BLaER1 treated with 17β-estradiol and CSF1 and Interleukin-3, amounts not matched to agents 10 nM and 100 nM (cell line): Measurements from ENCODE around the gene ANKS1B.

ENCODE experiments used
- H3K27ac ChIP-seq, 11 experiments: shearing (Covaris generic); formaldehyde crosslinking; 2 replicates each; pipeline ENCODE4 v1.8.1; 2022
- H3K27me3 ChIP-seq, 11 experiments: shearing (Covaris generic); formaldehyde crosslinking; 2 replicates each; pipeline ENCODE4 v1.8.1; 2022
- H3K36me3 ChIP-seq, 11 experiments: shearing (Covaris generic); formaldehyde crosslinking; 2 replicates each; pipeline ENCODE4 v1.8.1; 2022
- H3K4me1 ChIP-seq, 10 experiments: shearing (Covaris generic); formaldehyde crosslinking; 2 replicates each; pipeline ENCODE4 v1.8.1; 2022
- H3K4me2 ChIP-seq, 11 experiments: shearing (Covaris generic); formaldehyde crosslinking; 2 replicates each; pipeline ENCODE4 v1.8.1; 2022
- H3K4me3 ChIP-seq, 10 experiments: shearing (Covaris generic); formaldehyde crosslinking; 2 replicates each; pipeline ENCODE4 v1.8.1; 2022
- H3K9ac ChIP-seq, 11 experiments: shearing (Covaris generic); formaldehyde crosslinking; 2 replicates each; pipeline ENCODE4 v1.8.1; 2022
- H3K9me3 ChIP-seq, 11 experiments: shearing (Covaris generic); formaldehyde crosslinking; replicated peaks in 1 of 11; 2 replicates each; pipeline ENCODE4 v1.8.1; 2022
- H4K20me1 ChIP-seq, 11 experiments: shearing (Covaris generic); formaldehyde crosslinking; 2 replicates each; pipeline ENCODE4 v1.8.1; 2022
- Cebpa-rat ChIP-seq, 11 experiments: shearing (Covaris generic); IDR thresholded peaks; 2 replicates each; pipeline ENCODE4 v1.8.1; 2022

ANKS1B gene

DNA sequence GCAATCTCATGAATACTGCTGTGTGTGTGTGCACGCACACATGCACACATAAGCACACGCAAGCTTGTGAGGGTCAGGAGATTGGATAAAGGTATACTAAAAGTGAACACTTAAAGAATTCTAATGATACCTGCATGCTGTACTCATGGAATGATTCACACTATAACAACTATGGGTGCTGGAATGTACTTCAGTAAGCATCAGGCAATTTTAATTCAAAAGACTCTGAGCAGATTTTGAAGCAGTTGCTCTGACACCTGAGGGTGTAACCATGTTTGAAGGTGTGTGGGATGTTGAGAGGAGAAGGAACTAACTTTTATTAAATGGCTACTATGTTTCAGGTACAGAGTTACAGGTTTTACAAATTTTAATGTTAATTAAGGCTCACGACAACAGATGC is 275.6 kb downstream of the ANKS1B start:
- Histone ChIP-seq H3K9ac (no peak overlapping the region), H3K9me3 (peaks cover 0 to 19% (median 9%) of the 10 kb centered on the region in 11 experiments; a peak in 7 of 22 replicates), H3K4me2 (no peak overlapping the region), H4K20me1 (no peaks in the 10 kb centered on the region; a peak in 1 of 22 replicates), H3K27me3 (no peaks in the 10 kb centered on the region), H3K36me3 (peaks cover 0 to 98% (median 66%) of the 10 kb centered on the region in 11 experiments; a peak in 15 of 22 replicates), H3K4me3 (no peak overlapping the region), H3K27ac (no peak overlapping the region), H3K4me1 (no peaks in the 10 kb centered on the region)
- TF ChIP-seq Cebpa-rat (IDR thresholded peaks at IDR 0.05), result no peak

DNA sequence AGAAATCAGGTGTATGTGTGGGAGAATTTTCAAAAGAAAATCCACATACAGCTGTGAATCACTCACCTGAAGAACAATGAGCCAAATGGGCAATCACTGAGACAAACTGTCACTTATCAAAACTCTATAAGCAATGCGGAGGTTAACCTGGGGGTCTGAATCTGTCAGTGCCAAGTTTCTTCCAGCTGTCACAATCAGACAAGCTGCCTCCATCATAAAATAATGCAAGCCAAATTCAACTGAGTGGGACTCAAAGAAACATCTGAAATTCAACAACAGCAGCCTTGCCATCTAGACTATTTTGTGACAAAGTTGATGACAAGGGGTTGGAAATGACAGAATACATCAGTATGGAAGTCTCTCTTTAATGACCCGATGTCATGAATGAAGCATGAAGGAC is 276.9 kb downstream of the ANKS1B start:
- Histone ChIP-seq H3K9ac (no peak overlapping the region), H3K4me2 (no peak overlapping the region), H3K27me3 (no peaks in the 10 kb centered on the region), H3K27ac (no peak overlapping the region), H3K4me1 (0 out of 20 replicates have a peak, but pooled peaks cover 0 to 4% (median 0%) of the 10 kb centered on the region in 10 experiments), H3K36me3 (peaks cover 0 to 97% (median 54%) of the 10 kb centered on the region in 11 experiments; a peak in 15 of 22 replicates), H4K20me1 (no peaks in the 10 kb centered on the region; a peak in 1 of 22 replicates), H3K9me3 (peaks cover 0 to 8% (median 3%) of the 10 kb centered on the region in 11 experiments; a peak in 6 of 22 replicates), H3K4me3 (no peak overlapping the region)
- TF ChIP-seq Cebpa-rat (IDR thresholded peaks at IDR 0.05), result no peak

DNA sequence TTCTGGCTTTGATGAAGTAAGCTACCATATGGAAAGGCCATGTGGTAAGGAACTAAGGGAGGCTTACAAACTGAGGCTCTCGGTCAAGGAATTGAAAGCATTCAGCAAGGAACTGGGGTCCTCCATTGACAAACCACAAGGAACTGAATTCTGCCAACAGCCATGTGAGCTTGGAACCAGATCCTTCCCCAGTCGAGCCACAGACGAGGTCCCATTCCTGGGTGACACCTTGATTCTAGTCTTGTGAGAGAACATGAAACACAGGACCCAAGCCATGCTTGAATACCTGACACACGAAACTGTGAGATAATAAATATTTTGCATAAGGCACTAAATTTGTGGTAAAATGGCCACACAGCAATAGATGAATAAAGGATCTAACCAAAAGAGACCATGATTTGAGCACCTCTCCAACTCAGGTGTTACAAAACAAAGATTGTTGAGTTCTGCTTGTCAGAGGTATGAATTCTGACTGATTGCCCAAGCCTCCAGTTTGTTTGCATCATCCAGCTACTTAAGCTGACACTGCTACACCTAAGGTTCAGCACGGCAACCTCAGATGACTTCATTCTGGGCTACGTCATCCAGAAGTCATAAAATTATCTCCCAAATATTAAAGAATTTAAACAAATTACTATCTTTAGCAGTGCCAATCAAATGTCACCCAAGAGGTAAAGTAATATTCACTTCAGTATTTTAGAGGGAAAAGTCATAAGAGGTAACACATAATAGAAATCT is 277.8 kb downstream of the ANKS1B start:
- Histone ChIP-seq H3K36me3 (peaks cover 0 to 97% (median 55%) of the 10 kb centered on the region in 11 experiments; a peak in 15 of 22 replicates), H3K27ac (no peak overlapping the region), H3K4me1 (0 out of 20 replicates have a peak, but pooled peaks cover 0 to 4% (median 0%) of the 10 kb centered on the region in 10 experiments), H3K9me3 (peaks cover 0 to 6% (median 0%) of the 10 kb centered on the region in 11 experiments; a peak in 1 of 22 replicates), H3K4me3 (no peak overlapping the region), H3K27me3 (no peaks in the 10 kb centered on the region), H3K4me2 (no peak overlapping the region), H4K20me1 (no peaks in the 10 kb centered on the region; a peak in 1 of 22 replicates), H3K9ac (no peak overlapping the region)
- TF ChIP-seq Cebpa-rat (IDR thresholded peaks at IDR 0.05), result no peak

DNA sequence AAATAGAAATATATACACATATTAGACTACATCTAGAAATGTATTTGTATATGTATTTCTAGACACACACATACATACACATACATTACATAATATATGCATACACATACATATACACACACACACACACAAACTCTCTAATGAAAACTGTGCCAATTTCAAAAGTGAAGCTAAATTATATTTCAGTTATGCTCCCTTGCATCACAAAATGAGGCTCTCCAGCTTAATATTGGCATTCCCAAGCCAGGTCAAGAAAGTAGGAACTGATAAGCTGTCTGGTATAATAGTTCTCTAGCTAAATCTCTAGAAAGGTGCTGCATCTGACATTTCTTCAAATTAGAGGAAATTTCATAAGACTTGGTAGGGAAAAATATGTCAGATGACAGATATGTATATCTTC is 280.3 kb downstream of the ANKS1B start:
- Histone ChIP-seq H4K20me1 (no peaks in the 10 kb centered on the region), H3K4me3 (no peak overlapping the region), H3K9ac (no peak overlapping the region), H3K36me3 (peaks cover 0 to 95% (median 42%) of the 10 kb centered on the region in 11 experiments; a peak in 15 of 22 replicates), H3K4me1 (0 out of 20 replicates have a peak, but pooled peaks cover 0 to 4% (median 0%) of the 10 kb centered on the region in 10 experiments), H3K4me2 (no peak overlapping the region), H3K27ac (no peak overlapping the region), H3K9me3 (peaks cover 0 to 6% (median 0%) of the 10 kb centered on the region in 11 experiments; a peak in 1 of 22 replicates), H3K27me3 (no peaks in the 10 kb centered on the region)
- TF ChIP-seq Cebpa-rat (IDR thresholded peaks at IDR 0.05), result no peak

DNA sequence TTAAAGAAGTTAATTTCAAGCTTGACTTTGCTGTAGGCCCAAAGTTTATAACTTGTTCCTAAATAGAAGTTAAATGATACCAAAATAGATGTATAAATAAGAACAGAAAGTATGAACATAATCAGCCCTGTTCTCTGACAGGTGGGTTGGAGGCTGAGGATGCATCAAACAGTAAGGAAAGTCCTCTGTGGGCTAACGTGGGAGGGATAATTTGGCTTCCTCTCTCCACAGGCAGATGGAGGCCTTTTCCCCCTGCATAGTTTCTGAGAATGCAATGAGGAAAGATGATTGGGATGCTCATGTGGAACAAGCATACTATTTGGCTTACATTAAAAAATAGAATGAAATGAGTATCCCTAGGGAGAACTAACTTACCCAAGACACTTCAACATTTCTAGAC is 280.7 kb downstream of the ANKS1B start:
- Histone ChIP-seq H3K4me3 (no peak overlapping the region), H4K20me1 (no peaks in the 10 kb centered on the region), H3K27ac (no peak overlapping the region), H3K27me3 (no peaks in the 10 kb centered on the region), H3K4me1 (0 out of 20 replicates have a peak, but pooled peaks cover 0 to 4% (median 0%) of the 10 kb centered on the region in 10 experiments), H3K9ac (no peak overlapping the region), H3K4me2 (no peak overlapping the region), H3K9me3 (peaks cover 0 to 6% (median 0%) of the 10 kb centered on the region in 11 experiments; a peak in 4 of 22 replicates), H3K36me3 (peaks cover 0 to 95% (median 41%) of the 10 kb centered on the region in 11 experiments; a peak in 15 of 22 replicates)
- no peak for TF ChIP-seq Cebpa-rat (IDR thresholded peaks at IDR 0.05)

DNA sequence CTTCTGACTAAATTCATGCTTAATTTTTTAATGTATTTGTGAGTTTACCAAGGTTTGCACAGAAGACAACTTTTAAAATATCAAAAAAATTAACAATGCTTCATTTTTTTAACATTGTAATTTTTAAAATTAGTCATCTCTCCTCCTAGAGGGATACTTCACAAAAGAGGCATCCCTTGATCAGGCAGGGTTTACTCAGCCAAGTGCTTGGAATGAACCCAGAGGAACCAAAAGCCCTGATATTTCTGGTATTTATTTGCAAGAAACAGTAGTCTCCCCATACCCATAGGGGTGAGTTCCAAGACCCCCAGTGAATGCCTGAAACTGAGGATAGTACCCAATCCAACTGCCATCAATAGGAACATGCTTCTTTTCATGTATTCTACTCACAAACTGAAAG is 284.7 kb downstream of the ANKS1B start:
- Histone ChIP-seq H3K4me2 (no peak overlapping the region), H3K4me3 (no peak overlapping the region), H3K27me3 (no peaks in the 10 kb centered on the region), H3K27ac (no peak overlapping the region), H3K36me3 (peaks cover 0 to 73% (median 36%) of the 10 kb centered on the region in 11 experiments; a peak in 13 of 22 replicates), H3K9ac (no peak overlapping the region), H3K4me1 (peaks cover 3 to 13% (median 8%) of the 10 kb centered on the region in 10 experiments; a peak in 19 of 20 replicates), H3K9me3 (peaks cover 0 to 27% (median 10%) of the 10 kb centered on the region in 11 experiments; a peak in 15 of 22 replicates), H4K20me1 (peaks cover 0 to 4% (median 0%) of the 10 kb centered on the region in 11 experiments; a peak in 1 of 22 replicates)
- no peak for TF ChIP-seq Cebpa-rat (IDR thresholded peaks at IDR 0.05)

DNA sequence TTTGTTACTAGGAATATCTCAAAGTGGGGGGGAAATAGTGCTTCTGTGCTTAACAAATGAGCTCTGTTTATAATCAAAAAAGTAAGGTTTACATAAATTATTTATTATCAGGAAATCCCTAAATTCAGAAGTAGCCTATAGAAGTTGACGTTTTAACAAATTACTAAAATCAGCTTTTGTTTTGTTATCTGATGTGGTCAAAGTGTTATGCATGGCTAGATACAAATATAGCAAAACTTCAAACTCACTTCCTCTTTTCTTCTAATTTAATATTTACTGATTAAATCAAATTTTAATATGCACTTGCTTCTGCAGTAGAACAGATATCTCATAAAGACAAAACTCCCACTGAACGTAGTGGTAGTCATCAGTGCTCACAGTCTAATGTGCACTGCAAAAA is 289.7 kb downstream of the ANKS1B start:
- Histone ChIP-seq H3K9me3 (peaks cover 0 to 60% (median 27%) of the 10 kb centered on the region in 11 experiments; a peak in 18 of 22 replicates), H3K27ac (peak overlapping the region in 3 of 11 experiments; percentile 18 to 35 (median 35); a peak in 3 of 22 replicates), H3K4me3 (no peak overlapping the region), H3K4me2 (peak overlapping the region; percentile 51 to 88 (median 59); a peak in 20 of 22 replicates), H4K20me1 (peaks cover 0 to 4% (median 0%) of the 10 kb centered on the region in 11 experiments; a peak in 1 of 22 replicates), H3K9ac (no peak overlapping the region; a peak in 2 of 22 replicates), H3K4me1 (peaks cover 8 to 20% (median 14%) of the 10 kb centered on the region in 10 experiments), H3K27me3 (no peaks in the 10 kb centered on the region), H3K36me3 (peaks cover 0 to 75% (median 64%) of the 10 kb centered on the region in 11 experiments; a peak in 16 of 22 replicates)
- TF ChIP-seq Cebpa-rat (IDR thresholded peaks at IDR 0.05), result no peak

DNA sequence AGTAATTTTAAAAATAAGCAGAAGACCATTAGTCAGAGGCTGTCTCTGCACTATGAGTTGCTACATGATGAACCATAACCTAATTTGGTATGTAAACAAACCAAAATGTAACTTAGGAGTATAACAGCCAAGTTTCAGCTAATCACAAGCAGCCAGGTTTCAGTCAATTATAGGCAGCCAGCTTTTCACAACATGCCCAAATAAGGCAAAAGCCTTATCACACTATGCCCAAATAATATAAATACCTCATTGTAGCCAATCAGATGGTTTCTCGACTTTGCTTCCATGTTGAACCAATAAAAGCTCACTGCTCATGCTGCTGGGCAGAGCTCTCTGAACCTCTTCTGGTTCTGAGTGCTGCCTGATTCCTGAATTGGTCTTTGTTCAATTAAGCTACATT is 298.6 kb downstream of the ANKS1B start:
- Histone ChIP-seq H3K9ac (no peak overlapping the region), H4K20me1 (no peaks in the 10 kb centered on the region; a peak in 1 of 22 replicates), H3K9me3 (peaks cover 33 to 83% (median 74%) of the 10 kb centered on the region in 11 experiments), H3K27ac (no peak overlapping the region), H3K4me2 (no peak overlapping the region), H3K4me3 (no peak overlapping the region), H3K36me3 (peaks cover 0 to 83% (median 65%) of the 10 kb centered on the region in 11 experiments; a peak in 16 of 22 replicates), H3K4me1 (peaks cover 0 to 23% (median 11%) of the 10 kb centered on the region in 10 experiments; a peak in 17 of 20 replicates), H3K27me3 (no peaks in the 10 kb centered on the region)
- no peak for TF ChIP-seq Cebpa-rat (IDR thresholded peaks at IDR 0.05)

DNA sequence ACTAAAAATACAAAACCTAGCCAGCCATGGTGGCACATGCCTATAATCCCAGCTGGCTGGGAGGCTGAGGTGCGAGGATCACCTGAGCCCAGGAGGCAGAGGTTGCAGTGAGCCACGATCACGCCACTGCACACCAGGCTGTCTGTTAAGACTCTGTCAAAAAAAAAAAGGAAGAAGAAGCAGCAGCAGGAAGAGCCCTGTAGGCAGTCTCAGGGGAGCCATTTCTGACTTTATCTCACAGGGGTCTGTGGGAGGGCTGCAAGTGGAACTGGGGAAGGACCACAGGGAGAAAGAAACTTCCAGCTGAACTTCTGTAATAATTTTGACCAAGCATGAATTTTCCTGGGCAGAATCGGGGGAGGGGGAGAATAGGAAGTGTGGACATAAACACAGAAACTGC is 304.5 kb downstream of the ANKS1B start:
- H3K27me3 ChIP-seq, result no peaks in the 10 kb centered on the region
- H3K4me1 ChIP-seq, result peaks cover 9 to 39% (median 27%) of the 10 kb centered on the region in 10 experiments
- peak overlapping the region in 9 of 10 experiments; percentile 12 to 52 (median 32); a peak in 14 of 20 replicates for H3K4me3 ChIP-seq
- H3K4me2 ChIP-seq, result peak overlapping the region; percentile 61 to 83 (median 72)
- H3K9me3 ChIP-seq, result peaks cover 41 to 64% (median 58%) of the 10 kb centered on the region in 11 experiments
- peak overlapping the region in 10 of 11 experiments; percentile 10 to 69 (median 58); a peak in 19 of 22 replicates for H3K9ac ChIP-seq
- TF ChIP-seq Cebpa-rat (IDR thresholded peaks at IDR 0.05), result no peak
- peak overlapping the region; percentile 22 to 76 (median 60); a peak in 21 of 22 replicates for H3K27ac ChIP-seq
- H3K36me3 ChIP-seq, result peaks cover 0 to 68% (median 54%) of the 10 kb centered on the region in 11 experiments; a peak in 15 of 22 replicates
- no peaks in the 10 kb centered on the region; a peak in 1 of 22 replicates for H4K20me1 ChIP-seq
